A549 treated with ZK216348 at 1 μM for 4 hours (cell line): ENCODE results near the gene NDOR1. TPM values are rescaled to one million over a fixed set of nuclear protein-coding genes. Genes with fewer than 3 reads are reported as not detected.

Experiments
- total RNA-seq: library from RNA; stranded (reverse); fragments of 200-300 nt; extraction: Qiagen RNA extraction; gene quantifications from 5 replicates; pipeline ENCODE4 v1.2.3, GENCODE V29; 2022; ENCODE audit warnings: low read depth

Gene NDOR1
- total RNA-seq, 1 experiment from 2014 or later, result 20.8 TPM

Other genes starting within 250 kb of the NDOR1 start
- gene PTGDS, start 228.2 kb upstream of the NDOR1 start, total RNA-seq, result 0.33 to 0.56 TPM (median 0.45 TPM) in 4 of 5 replicates, not detected in the other
- gene LCNL1, start 222.7 kb upstream of the NDOR1 start, total RNA-seq, result 0.08 to 0.18 TPM (median 0.12 TPM) in 3 of 5 replicates, not detected in the others
- 37.9 to 83.8 TPM (median 71.5 TPM) in 5 replicates for gene PAXX, start 213.3 kb upstream of the NDOR1 start, total RNA-seq
- gene CLIC3, start 209.1 kb upstream of the NDOR1 start, total RNA-seq, result 2.2 to 4.2 TPM (median 3.7 TPM) in 5 replicates
- 12.6 to 32.5 TPM (median 25.5 TPM) in 5 replicates for gene ABCA2, start 177.5 kb upstream of the NDOR1 start, total RNA-seq
- gene FUT7, start 173.6 kb upstream of the NDOR1 start, total RNA-seq, result 0.07 TPM in 1 of 5 replicates, not detected in the others
- gene NPDC1, start 159.5 kb upstream of the NDOR1 start, total RNA-seq, result 26.4 to 93.7 TPM (median 81.5 TPM) in 5 replicates
- gene ENTPD2, start 151.6 kb upstream of the NDOR1 start, total RNA-seq, result 1.0 to 2.3 TPM (median 1.5 TPM) in 5 replicates
- 12.1 to 27.8 TPM (median 24.6 TPM) in 5 replicates for gene SAPCD2, start 135.1 kb upstream of the NDOR1 start, total RNA-seq
- gene UAP1L1, start 128.2 kb upstream of the NDOR1 start, total RNA-seq, result 9.0 to 14.6 TPM (median 11.9 TPM) in 5 replicates
- gene MAN1B1, start 118.7 kb upstream of the NDOR1 start, total RNA-seq, result 33.8 to 56.7 TPM (median 50.2 TPM) in 5 replicates
- 52.8 to 134 TPM (median 106 TPM) in 5 replicates for gene DPP7, start 91.0 kb upstream of the NDOR1 start, total RNA-seq
- gene GRIN1, start 66.5 kb upstream of the NDOR1 start, total RNA-seq, result 0.14 to 0.76 TPM (median 0.27 TPM) in 5 replicates
- 0.39 to 2.0 TPM (median 1.6 TPM) in 5 replicates for gene LRRC26, start 35.6 kb upstream of the NDOR1 start, total RNA-seq
- gene TMEM210, start 33.6 kb upstream of the NDOR1 start, total RNA-seq, result not detected in 5 replicates
- 19.0 to 41.0 TPM (median 34.9 TPM) in 5 replicates for gene ANAPC2, start 17.1 kb upstream of the NDOR1 start, total RNA-seq
- gene SSNA1, start 17.0 kb upstream of the NDOR1 start, total RNA-seq, result 85.9 to 156 TPM (median 148 TPM) in 5 replicates
- 5.5 to 10.4 TPM (median 10.2 TPM) in 5 replicates for gene TPRN, start 5.0 kb upstream of the NDOR1 start, total RNA-seq
- 29.5 to 49.4 TPM (median 47.9 TPM) in 5 replicates for gene TMEM203, start 52 bp upstream of the NDOR1 start, total RNA-seq
- 0.79 to 2.6 TPM (median 2.0 TPM) in 5 replicates for gene RNF208, start 16.5 kb downstream of the NDOR1 start, total RNA-seq
- 2.8 to 5.4 TPM (median 4.2 TPM) in 5 replicates for gene CYSRT1, start 19.5 kb downstream of the NDOR1 start, total RNA-seq
- gene RNF224, start 21.8 kb downstream of the NDOR1 start, total RNA-seq, result 0.13 to 0.58 TPM (median 0.39 TPM) in 4 of 5 replicates, not detected in the other
- gene SLC34A3, start 25.2 kb downstream of the NDOR1 start, total RNA-seq, result 0.13 to 0.19 TPM in 2 of 5 replicates, not detected in the others
- gene TUBB4B, start 35.6 kb downstream of the NDOR1 start, total RNA-seq, result 522 to 871 TPM (median 814 TPM) in 5 replicates
- not detected in 5 replicates for gene STPG3, start 45.6 kb downstream of the NDOR1 start, total RNA-seq
- 36.5 to 63.8 TPM (median 58.5 TPM) in 5 replicates for gene NELFB, start 49.6 kb downstream of the NDOR1 start, total RNA-seq
- 13.6 to 33.0 TPM (median 30.5 TPM) in 5 replicates for gene TOR4A, start 72.0 kb downstream of the NDOR1 start, total RNA-seq
- 1.9 to 7.2 TPM (median 5.6 TPM) in 5 replicates for gene NRARP, start 96.6 kb downstream of the NDOR1 start, total RNA-seq
- 2.5 to 6.8 TPM (median 6.4 TPM) in 5 replicates for gene EXD3, start 217.5 kb downstream of the NDOR1 start, total RNA-seq
- gene NOXA1, start 217.7 kb downstream of the NDOR1 start, total RNA-seq, result 0.53 to 2.1 TPM (median 1.9 TPM) in 5 replicates
- 0.18 to 0.29 TPM (median 0.19 TPM) in 5 replicates for gene ENTPD8, start 235.7 kb downstream of the NDOR1 start, total RNA-seq